Coronary artery (tissue), 2 donors: Measurements from ENCODE around the gene SESN2.

ENCODE experiments used
- DNase-seq: peaks from one replicate; pipeline ENCODE4 v3.0.0-alpha.2; 2017; ENCODE audit warnings: low spot score
- H3K27ac ChIP-seq, 2 donors: fragments of 200-600 bp; sonication (generic); one replicate each; pipeline ENCODE4 v1.5.1; 2016 to 2019
- H3K4me3 ChIP-seq: fragments of 200-600 bp; sonication (generic); 2 replicates; pipeline ENCODE4 v1.5.1; 2016; ENCODE audit warnings: mild to moderate bottlenecking, moderate library complexity
- TF ChIP-seq, protein P1 (sequence below): fragments of 200-600 bp; sonication (generic); IDR thresholded peaks from one replicate; pipeline ENCODE4 v1.5.1; 2019; ENCODE audit warnings: antibody characterized with exemption

SESN2 gene

DNA sequence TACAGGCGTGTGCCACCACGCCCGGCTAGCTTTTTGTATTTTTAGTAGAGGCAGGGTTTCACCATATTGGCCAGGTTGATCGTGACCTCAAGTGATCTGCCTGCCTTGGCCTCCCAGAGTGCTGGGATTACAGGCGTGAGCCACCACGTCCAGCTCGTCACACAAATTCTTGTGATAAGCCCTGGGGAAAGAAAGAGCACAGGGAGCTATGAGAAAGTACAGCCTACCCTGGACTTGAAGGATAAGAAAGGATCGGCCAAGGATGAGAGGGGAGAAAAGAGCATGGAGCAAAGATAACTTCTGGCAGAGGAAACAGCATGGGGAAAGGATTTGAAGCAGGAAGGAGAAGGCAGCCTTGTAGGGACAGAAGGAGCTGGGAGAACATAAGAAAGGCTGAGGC lies 29.2 kb downstream of the SESN2 start:
- TF ChIP-seq, protein P1, sequence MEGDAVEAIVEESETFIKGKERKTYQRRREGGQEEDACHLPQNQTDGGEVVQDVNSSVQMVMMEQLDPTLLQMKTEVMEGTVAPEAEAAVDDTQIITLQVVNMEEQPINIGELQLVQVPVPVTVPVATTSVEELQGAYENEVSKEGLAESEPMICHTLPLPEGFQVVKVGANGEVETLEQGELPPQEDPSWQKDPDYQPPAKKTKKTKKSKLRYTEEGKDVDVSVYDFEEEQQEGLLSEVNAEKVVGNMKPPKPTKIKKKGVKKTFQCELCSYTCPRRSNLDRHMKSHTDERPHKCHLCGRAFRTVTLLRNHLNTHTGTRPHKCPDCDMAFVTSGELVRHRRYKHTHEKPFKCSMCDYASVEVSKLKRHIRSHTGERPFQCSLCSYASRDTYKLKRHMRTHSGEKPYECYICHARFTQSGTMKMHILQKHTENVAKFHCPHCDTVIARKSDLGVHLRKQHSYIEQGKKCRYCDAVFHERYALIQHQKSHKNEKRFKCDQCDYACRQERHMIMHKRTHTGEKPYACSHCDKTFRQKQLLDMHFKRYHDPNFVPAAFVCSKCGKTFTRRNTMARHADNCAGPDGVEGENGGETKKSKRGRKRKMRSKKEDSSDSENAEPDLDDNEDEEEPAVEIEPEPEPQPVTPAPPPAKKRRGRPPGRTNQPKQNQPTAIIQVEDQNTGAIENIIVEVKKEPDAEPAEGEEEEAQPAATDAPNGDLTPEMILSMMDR = no peak
- no peak for DNase-seq
- Histone ChIP-seq H3K4me3 (no peak overlapping the region), H3K27ac (no peak overlapping the region)

DNA sequence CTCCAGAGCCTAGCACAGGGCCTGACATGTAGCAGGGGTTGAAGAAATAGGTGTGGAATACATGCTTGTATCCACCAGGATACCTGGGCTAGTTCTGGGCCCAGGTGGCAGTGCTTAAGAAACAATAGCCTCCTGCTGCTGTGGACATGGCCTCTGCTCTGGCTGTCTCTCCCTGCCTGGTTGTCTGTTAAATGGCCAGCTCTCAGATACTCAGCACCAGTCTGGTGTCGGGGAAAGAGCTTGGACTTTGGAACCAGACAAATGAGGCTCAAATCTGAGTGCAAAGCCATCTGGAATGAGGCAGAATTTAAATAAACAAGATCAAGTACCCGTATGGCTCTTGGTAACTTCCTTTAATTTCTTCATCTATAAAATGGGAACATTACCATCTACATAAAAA lies 31.5 kb downstream of the SESN2 start:
- TF ChIP-seq, protein P1 = no peak
- Histone ChIP-seq H3K27ac (no peak overlapping the region), H3K4me3 (no peak overlapping the region)
- no peak for DNase-seq

DNA sequence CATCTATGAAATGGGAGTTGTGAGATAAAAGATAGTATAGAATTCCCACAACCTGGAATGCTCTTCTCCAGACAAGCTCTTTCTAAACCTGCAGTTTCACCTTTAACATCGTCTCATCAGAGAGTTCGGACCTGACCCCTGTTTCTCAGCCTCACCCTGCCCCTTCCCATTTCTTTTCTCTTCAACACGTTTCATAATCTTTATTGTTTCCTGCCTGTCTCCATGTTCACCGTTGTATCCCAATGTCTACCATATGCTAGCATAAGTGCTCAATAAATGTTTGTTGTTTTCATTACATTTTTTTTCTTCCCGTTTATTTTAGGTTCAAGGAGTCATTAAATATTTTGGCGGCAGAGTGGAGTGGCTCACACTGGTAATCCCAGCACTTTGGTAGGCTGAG lies 32.4 kb downstream of the SESN2 start:
- H3K27ac ChIP-seq = no peak overlapping the region
- no peak overlapping the region for H3K4me3 ChIP-seq
- DNase-seq = no peak
- TF ChIP-seq, protein P1 = no peak

DNA sequence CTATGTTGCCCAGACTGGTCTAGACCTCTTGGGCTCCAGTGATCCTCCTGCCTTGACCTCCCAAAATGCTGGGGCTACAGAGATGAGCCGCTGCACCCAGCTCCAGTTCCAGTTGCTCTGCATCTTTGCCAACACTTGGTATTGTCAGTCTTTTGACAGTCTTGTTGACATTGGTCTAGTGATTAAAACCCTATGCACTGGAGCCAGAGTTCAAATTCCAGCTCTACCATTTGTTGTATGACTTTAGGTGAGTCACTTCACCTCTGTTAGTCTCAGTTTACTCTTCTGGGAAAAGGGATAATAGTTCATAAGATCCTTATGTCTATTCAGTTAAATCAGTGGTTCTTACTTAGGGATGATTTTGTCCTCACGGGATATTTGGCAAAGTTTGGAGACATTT lies 36.6 kb downstream of the SESN2 start:
- Histone ChIP-seq H3K27ac (no peak overlapping the region), H3K4me3 (no peak overlapping the region)
- DNase-seq = no peak
- TF ChIP-seq, protein P1 = no peak

DNA sequence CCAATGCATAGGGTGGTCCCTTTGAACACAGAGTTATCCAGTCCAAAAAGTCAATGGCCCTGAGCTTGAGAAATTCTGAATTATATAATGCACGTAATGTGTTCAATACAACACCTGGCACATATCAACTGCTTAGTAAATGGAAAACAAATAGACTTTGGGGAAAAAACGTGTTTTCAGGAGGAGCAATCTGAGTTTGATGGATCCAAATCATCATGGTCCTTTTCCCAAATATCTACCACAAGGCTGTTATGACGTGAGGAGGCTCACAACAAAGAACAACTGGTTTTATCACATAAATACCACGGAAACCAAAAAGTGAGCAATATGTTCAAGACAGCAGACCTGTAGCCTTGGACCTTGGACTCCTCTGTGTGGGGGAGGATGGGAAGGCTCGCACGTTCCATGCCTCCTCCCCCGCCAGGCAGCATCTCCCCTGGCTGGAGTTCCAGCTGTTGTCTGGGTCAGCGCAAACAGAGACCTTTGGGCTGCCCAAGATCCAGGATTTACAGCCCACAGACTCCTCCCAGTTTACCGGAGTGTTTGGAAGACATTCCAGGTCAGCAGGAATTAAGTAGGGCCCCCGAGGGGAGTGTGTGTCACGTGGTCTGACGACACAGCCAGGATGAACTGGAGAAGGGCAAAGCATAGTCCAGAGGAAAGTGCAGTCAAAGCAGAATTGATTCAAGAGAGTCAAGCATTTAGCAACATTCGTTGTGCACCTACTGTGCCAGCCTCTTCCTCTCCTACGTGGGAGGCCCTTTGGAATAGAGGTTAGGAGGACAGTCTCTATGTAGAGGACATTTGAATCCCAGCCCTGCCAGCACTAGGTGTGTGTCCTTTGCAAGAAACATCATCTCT lies 37.3 kb downstream of the SESN2 start:
- TF ChIP-seq, protein P1 = no peak
- Histone ChIP-seq H3K4me3 (no peak overlapping the region), H3K27ac (no peak overlapping the region)
- DNase-seq = no peak

DNA sequence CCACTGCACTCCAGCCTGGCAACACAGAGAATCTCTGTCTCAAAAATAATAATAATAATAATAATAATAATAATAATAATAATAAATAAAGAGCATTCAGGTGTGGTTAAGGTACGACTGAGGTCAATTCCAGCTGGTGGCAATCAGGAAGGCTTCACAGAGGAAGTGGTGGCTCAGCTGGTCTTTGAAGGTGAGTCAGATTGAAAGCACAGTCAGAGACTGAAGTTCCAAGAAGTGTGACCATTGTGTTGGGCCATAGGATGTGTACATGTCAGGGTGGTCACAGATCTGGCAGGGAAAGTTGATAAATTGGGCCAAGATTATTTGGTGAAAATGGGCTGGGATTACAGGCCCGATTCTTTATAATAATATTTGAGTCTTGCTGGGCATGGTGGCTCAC lies 38.5 kb downstream of the SESN2 start:
- H3K27ac ChIP-seq = no peak overlapping the region
- no peak overlapping the region for H3K4me3 ChIP-seq
- TF ChIP-seq, protein P1 = no peak
- DNase-seq = no peak

DNA sequence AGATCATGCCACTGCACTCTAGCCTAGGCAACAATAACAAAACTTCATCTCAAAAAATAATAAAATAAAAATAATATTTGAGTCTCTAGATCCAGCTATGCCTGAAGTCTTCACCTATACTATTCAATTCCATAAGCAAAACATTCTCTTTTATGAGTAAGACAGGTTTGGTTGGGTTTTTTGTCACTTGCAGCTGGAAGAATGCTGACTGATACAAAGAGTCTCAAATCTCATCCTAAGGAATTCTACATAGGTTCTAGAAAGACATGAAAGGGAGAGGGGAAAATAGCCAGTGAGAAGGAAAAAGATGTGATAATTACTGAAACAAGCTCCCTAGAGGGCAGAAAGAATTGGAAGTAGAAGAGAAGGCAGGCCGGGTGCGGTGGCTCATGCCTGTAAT lies 39.1 kb downstream of the SESN2 start:
- Histone ChIP-seq H3K4me3 (no peak overlapping the region), H3K27ac (no peak overlapping the region)
- TF ChIP-seq, protein P1 = no peak
- no peak for DNase-seq
